GM06990 (cell line): Measurements from ENCODE around the gene PRKD3.

ENCODE experiments used
- DNase-seq: peaks from one replicate; pipeline ENCODE4 v3.0.0-alpha.2; 2011; ENCODE audit not compliant: insufficient read length; ENCODE audit errors: extremely low read depth
- H3K27me3 ChIP-seq: replicated peaks from 2 replicates; pipeline ENCODE4 v1.6.0; 2011; ENCODE audit warnings: low read length; ENCODE audit not compliant: control insufficient read depth, insufficient read depth
- H3K36me3 ChIP-seq: 2 replicates; pipeline ENCODE4 v1.5.1; 2011; ENCODE audit warnings: low read length; ENCODE audit not compliant: control insufficient read depth, insufficient read depth
- H3K4me3 ChIP-seq: replicated peaks from 2 replicates; pipeline ENCODE4 v1.5.1; 2011; ENCODE audit warnings: low read depth, mild to moderate bottlenecking, control low read depth, low read length
- CTCF ChIP-seq: IDR thresholded peaks from 2 replicates; pipeline ENCODE4 v1.5.1; 2011; ENCODE audit warnings: low read length, control low read depth, mild to moderate bottlenecking, inconsistent platforms; ENCODE audit not compliant: insufficient read depth, poor library complexity, severe bottlenecking

PRKD3 gene

DNA sequence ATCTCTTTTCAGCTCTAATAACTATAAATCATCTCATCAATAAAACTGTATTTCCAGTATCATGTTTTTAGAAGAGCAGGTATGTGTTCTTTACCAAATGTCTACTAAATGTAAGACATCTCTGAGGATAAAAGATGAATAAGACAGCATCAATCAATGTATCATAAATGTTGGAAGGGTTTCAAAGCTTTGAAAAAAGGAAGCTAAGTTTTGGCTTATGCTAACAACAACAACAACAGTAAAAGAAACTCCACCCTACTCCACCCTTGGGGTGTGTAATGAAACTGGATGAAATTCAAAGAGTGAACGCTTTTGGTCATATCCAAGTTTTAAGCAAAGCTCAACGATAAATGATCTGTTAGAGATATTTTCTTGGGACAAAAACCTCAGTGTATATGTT is 17.1 kb downstream of the PRKD3 start:
- DNase-seq, result no peak
- Histone ChIP-seq H3K4me3 (no peak overlapping the region), H3K27me3 (no peaks in the 10 kb centered on the region), H3K36me3 (peaks cover 1% of the 10 kb centered on the region; the same call in 1 of the 2 replicates)
- no peak for TF ChIP-seq CTCF

DNA sequence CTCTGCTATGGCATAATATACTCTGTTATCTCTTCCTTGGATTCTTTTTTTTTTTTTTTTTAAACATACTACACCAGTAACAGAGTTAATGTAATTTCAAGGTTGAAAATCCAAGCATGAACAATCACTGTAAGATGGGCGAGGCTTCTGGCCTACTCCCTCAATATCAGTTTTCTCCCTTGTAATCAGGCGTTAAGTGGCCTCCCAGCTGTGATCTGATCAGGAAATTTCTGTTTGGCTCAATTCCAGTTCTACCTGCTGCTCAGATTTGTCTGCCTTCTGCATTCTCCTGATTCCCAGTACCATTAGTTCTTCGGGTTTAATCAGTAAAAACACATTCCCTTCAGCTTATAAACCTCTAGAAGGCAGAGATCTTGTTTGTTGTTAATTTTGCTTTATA is 18.6 kb downstream of the PRKD3 start:
- Histone ChIP-seq H3K4me3 (no peak overlapping the region), H3K36me3 (peaks cover 1% of the 10 kb centered on the region; the same call in 1 of the 2 replicates), H3K27me3 (no peaks in the 10 kb centered on the region)
- no peak for TF ChIP-seq CTCF
- DNase-seq, result no peak

DNA sequence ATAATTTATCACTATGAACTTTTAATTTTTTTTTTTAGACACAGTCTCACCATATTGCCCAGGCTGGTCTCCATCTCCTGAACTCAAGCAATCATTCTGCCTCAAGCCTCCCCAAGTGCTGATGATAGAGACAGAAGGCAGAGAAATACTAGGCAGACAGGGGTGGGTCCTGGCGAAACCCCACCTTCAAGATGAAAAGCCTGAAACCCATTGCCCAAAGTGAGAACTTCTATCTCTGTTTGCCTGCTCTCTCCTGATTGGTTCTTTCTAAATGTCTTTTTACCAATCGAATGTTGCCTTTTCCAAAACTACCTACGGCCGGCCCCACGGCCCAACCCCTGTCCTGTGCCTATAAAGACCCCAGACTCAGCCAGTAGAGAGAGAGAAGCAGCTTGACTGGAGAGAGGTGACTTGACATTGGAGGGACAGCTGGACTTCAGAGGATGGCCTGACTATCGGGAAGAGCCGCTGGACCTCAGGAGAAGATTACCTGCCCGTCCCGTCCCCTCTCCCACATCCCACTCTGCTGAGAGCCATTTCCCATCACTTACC is 21.9 kb downstream of the PRKD3 start:
- no peak for TF ChIP-seq CTCF
- Histone ChIP-seq H3K4me3 (no peak overlapping the region), H3K27me3 (no peaks in the 10 kb centered on the region), H3K36me3 (peaks cover 1% of the 10 kb centered on the region; the same call in 1 of the 2 replicates)
- DNase-seq, result no peak

- DNase-seq, result no peak
- TF ChIP-seq CTCF, result no peak
- peaks cover 1% of the 10 kb centered on the region; the same call in 1 of the 2 replicates for H3K36me3 ChIP-seq
- H3K27me3 ChIP-seq, result no peaks in the 10 kb centered on the region
- no peak overlapping the region for H3K4me3 ChIP-seq
Measured at GRCh38 chr2:37301408-37301807, 23.2 kb downstream of the PRKD3 start.

GRCh38 chr2:37300578-37300977 is 24.1 kb downstream of the PRKD3 start:
- no peak overlapping the region for H3K4me3 ChIP-seq
- DNase-seq, result no peak
- TF ChIP-seq CTCF, result no peak
- no peaks in the 10 kb centered on the region for H3K27me3 ChIP-seq
- H3K36me3 ChIP-seq, result peaks cover 1% of the 10 kb centered on the region; the same call in 1 of the 2 replicates

- Histone ChIP-seq H3K36me3 (peaks cover 1% of the 10 kb centered on the region; the same call in 1 of the 2 replicates), H3K27me3 (no peaks in the 10 kb centered on the region), H3K4me3 (no peak overlapping the region)
- no peak for TF ChIP-seq CTCF
- no peak for DNase-seq
Measured at GRCh38 chr2:37300146-37300545, 24.5 kb downstream of the PRKD3 start.
